HG03378 (cell line): ENCODE measurements around the gene AHNAK2.

Experiments used
- ATAC-seq: cut with Tn5 transposase; IDR thresholded peaks from one replicate; pipeline ENCODE4 v1.9.1; 2021; ENCODE audit warnings: mild to moderate bottlenecking, moderate library complexity; ENCODE audit not compliant: unreplicated experiment

The AHNAK2 gene

GRCh38 chr14:104986487-104987164, 8.5 kb upstream of the AHNAK2 start:
- no peak for ATAC-seq

- ATAC-seq: peak; percentile 74
These were observed 7.7 kb upstream of the AHNAK2 start, which contains the start of gene CLBA1 for GRCh38 chr14:104985675-104986486. TSS of gene CLBA1 (plus strand) at chr14:104985788. CDS start at chr14:104986432, 644 bp downstream.

DNA sequence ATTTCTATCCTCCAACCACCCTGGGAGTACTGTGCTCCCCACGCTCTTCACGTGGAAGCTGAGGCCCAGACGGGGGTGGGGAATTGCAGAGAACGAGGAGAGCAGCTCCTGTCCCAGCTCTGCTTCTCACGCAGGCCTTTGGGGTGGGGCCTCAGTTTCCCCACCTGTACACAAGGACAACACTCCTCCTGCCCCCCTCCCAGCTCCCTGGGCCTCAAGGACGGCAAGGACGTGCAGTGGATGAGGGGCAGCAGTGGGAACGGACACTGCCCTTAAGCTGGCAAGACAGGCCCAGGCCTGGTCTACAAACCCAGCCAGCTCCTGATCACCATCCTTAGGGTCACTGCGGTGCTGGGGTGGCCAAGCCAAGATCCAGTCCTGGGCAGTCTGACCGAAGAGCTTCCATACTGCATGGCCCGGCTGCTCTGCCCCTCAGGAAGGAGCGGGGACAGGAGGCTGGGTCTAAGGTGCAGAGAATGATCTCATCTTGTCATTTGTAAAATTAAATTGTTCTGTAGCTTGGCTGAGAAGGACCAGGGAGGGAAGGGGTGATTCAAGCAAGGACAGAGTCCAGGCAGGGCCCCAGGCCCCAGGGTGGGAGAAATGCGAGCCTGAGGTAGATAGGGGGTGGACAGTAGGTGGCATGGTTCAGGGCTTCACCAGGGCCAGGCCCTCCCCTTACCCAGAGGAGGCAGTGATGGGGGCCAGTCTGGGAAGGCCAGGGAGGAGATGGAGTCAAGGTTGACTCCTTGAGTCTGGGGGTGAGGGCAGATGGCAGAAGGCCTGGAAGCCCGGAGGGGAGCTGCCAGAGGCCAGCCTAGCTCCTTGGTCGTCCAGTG, 6.1 kb upstream of the AHNAK2 start:
- no peak for ATAC-seq

GRCh38 chr14:104983231-104983721, 5.1 kb upstream of the AHNAK2 start:
- ATAC-seq: no peak

DNA sequence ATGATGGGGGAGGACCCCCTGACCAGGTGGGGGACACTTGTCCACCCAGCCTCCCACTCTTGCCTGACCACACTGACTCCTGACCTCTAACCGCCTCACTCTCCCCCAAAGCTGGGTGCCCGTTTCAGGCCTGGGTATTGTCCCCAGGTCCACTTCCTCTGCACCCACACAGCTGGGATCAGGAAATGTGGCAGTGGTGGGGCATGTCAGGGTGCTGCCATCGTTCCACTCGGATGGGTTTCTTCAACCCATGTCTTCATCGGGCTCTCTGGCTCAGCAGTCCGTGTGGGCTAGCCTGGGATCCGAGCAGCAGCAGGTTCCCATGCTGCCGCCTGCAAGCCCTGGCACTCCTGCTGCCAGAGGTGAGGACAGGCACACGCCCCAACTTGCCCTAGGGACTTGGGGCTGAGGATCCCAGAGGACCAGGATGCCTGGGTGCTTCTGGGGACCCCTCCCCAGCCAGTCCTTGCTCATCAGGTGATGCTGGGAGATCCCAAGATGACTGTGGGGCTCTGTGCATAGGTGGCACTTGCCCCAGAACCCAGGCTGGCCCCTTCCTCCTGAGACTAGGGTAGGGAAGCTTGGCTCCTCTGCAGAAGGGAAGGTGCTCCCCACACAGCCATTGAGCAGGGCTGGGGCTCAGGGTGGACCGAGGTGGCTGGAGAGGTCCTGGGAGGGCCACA, 4.5 kb upstream of the AHNAK2 start:
- no peak for ATAC-seq

- ATAC-seq: no peak
These were observed 3.7 kb upstream of the AHNAK2 start for GRCh38 chr14:104981699-104982541.

DNA sequence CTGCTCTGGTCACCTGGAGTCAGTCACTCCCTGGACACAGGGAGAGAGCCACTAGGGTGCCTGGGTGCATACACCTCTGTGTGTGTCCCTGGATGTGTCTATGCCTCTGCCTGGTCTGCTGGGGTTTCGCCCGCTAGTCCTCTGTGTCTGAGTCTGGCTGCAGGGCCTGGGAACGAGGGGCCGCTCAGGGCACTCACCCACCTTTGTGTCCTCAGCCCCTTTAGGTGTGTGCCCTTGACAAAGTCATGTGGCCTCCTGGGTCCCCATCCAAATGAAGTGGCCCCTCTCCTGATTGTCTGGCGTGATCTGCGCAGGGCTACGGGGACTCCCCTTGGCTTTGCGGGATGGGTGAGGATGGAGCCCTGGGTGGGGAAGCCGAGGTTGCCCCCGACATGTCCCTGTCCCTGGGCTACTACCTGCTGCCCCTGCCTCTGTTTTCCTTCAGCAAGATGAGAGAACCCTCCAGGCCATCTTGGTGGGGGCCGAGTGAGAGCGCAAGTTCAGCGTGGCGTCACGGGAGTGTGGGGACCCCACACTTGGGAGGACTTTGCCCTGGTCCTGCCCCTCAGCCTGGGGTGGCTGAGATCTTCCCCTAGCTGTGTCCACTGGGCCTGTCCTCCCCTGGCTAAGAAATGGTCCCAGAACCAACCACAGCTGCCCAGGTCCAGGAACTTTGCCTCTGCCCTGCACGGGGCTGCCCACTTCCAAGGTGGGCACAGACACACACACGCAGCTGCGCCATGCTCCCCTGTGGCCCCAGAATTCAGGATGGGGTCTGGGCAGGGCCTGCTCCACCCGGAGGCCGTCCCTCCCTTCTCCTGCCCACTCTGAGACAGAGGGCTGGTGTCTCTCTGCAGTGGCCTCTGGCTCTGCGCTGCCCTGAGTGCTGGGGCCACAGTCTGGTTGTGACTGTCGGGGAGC, 2.7 kb upstream of the AHNAK2 start:
- no peak for ATAC-seq

DNA sequence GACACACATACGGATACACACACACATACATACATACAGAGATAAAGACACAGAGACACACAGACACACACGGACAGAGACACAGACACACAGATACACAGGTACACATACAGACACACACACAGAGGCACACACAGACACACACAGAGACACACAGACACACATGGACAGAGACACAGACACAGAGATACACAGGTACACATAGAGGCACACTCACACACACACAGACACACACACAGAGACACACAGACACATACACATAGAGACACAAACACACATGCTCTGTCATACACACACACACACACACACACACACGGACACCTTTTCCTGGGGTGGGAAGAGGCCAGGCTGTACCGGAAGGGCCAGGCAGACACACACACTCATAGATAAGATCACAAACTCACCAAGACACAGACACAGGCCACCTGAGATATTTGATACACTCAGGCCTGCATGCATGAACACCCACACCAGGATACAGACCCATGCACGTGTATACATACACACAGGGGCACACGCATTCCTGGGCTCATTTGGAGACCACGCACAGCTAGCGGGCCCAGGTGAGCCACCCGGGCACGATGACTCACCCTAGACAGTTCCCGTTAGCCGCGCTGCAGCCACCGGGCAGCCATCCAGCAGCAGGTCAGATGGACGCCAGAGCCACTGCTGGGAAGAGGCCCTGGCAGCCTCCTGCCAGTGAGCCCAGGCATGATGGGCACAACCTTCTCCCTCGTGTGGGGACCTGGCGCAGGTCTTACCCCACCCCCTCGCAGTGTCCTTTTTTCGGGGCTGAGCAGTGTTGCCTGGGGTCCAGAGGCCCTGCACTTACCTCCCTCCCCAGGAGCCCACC, 1.8 kb upstream of the AHNAK2 start:
- ATAC-seq: no peak

GRCh38 chr14:104978746-104979691, 845 bp upstream of the AHNAK2 start:
- ATAC-seq: no peak

GRCh38 chr14:104977008-104977680, 1.0 kb downstream of the AHNAK2 start:
- no peak for ATAC-seq

DNA sequence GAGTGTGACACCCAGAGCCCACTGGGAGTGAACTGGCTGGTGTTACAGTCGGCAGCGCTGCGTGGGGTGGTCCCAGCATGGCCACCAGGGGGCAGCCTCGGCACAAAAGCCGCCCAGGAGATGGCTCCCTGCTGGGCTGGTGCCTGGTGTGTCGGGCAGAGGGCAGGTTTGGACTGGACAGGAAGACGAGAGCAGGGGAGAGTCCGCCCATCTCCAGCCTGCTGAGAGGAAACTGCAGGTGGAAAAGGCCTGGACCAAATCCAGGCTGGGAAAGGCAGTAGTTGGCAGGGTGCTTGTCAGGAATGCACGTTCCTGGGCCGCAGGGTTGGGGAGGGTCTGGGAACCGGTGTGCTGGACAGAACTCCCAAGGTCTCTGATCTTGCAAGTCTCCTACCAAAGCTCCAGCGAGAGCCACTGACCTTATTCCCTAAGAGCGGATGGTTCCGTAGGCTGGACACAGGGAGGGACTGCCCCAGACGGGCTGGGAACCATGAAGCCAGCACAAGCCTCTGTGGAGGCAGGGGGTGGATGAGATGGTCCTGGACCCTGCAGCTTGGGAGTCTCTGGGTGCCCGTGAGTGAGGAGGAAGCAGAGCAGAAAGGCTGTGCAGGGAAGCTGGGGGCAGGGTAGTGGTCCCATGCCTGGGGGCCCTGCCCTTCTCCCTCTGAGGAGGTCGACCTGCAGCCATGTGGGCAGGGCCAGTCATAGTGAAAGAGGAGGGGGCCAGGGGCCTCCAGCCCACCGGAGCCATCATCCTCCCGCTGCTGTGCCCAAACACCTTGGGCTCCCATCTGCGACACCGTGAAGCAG, 1.8 kb downstream of the AHNAK2 start:
- ATAC-seq: no peak

DNA sequence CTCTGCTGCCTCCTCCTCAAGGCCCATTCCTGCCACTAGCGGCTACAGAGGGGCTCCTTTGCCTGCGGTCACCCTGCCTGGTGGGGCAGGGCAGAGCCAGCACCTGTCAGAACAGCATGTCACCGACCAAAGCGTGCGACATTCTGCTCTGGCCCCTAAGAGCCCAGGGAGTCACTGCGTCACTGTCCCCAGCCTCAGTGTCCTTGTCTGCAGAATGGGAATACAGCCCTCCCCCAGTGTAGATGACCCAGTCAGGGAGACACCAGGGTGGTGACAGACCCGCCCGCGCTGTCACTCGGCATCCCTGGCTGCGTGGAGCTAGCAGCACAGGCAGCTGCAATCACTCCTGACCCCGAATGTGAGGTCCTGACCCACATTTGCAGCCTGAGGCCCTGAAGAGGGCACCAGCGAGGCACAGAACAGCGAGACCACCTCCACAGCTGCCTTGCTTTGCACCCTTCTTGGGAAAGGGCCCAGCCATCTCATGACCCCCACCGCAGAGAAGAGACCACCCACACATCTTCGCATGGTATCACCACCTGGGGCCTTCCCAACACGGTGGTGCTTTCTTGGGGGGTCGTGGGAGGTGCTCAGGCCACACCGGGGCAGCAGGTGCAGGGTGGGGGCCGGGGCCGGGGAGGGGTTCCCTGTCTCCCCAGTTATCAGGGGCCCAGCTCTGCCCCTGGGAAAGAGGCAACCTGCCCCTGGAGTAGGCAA, 2.5 kb downstream of the AHNAK2 start:
- ATAC-seq: no peak

DNA sequence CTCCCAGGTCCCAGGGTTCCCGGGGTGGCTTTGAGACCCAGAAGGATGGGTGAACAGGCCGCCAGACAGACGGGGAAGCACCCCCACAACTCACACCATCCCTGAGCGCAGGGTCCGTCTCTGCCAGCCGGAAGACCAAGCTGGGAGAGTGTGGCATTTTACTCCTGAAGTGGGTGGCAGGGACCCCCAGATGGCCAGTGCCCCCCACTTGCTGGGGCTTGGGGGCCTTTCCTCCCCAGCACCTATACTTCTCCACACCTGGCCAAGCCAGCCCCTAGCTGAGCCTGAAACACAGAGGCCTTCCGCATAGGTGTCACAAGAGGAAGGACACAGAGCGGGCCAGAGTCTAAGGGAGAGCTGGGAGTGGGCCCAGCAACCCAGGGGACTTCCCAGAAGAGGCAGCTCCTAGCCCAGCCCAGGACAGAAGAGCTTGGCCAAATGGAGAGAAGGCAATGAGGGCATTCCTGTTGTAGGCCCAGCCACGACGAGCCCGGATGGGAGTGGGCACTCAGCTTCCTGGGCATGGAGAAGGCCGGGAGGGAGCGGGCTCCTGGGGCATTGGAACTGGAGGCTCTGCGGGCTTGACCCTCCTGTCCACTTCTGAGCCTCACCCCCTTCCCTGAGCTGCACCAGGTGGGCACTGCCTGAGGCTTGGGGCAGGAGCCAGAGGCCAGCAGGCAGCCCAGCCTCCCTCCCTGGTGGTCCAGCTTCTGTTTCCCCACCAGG, 3.3 kb downstream of the AHNAK2 start:
- no peak for ATAC-seq

DNA sequence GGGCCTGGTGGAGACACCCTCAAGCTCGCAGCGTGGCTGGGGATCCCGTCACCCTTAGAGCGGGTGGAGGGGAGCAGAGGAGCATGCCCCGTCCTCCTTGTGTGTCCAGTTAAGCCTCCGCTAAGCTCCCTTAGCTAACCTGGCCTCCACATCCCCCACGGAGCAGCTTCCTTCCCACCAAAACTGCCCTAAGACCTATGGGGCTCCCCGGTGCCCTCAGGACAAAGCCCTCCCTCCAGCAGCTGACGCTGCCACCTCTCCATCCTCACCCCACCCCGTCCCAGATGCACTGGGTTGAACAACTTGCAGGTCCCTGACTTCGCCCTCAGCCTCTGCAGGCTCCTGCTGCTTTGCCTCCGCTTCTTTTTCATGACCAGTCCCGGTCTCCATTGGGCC, 4.0 kb downstream of the AHNAK2 start:
- no peak for ATAC-seq
